ENCODE data around the gene GTPBP3. TPM values are rescaled to one million over a fixed set of nuclear protein-coding genes. Genes with fewer than 3 reads are reported as not detected.

GTPBP3 gene
- total and polyA plus RNA-seq, 2 of the 13 experiments (the other 11 are each of a cell fraction or from before 2014, with no cell fraction given): 17.5 to 30.0 TPM

- TF ChIP-seq MAF1 (CRISPR knock-in tag; IDR thresholded peaks at IDR 0.05; ENCODE audit: borderline replicate concordance) (0 out of 2 replicates have a peak, but pooled peaks have one; percentile 34), ZBTB14 (CRISPR knock-in tag; IDR thresholded peaks at IDR 0.05) (no peak), EHMT2 (IDR thresholded peaks at IDR 0.05; ENCODE audit: borderline replicate concordance, low read depth, low read length) (no peak), CBX5 (CRISPR knock-in tag; IDR thresholded peaks at IDR 0.05; ENCODE audit: borderline replicate concordance) (peak; percentile 70; the same call in 1 of the 2 replicates), CHD2 (IDR thresholded peaks at IDR 0.05; ENCODE audit: low read depth, low read length) (peak; percentile 64), FOSL1 (CRISPR knock-in tag; IDR thresholded peaks at IDR 0.05; ENCODE audit: borderline replicate concordance) (no peak), HCFC1 (IDR thresholded peaks at IDR 0.05; ENCODE audit: low read depth, low read length) (peak; percentile 66; the same call in 1 of the 2 replicates), KLF16 (CRISPR knock-in tag; IDR thresholded peaks at IDR 0.05) (peak in 1 of 2 experiments; percentile 68; a peak in 1 of 4 replicates), HOXA9 (CRISPR knock-in tag; IDR thresholded peaks at IDR 0.05; ENCODE audit: borderline replicate concordance) (no peak), SRY (CRISPR knock-in tag; IDR thresholded peaks at IDR 0.05) (0 out of 2 replicates have a peak, but pooled peaks have one; percentile 9), HNRNPK (IDR thresholded peaks at IDR 0.05; ENCODE audit: low read depth, low read length, poor library complexity, severe bottlenecking) (peak; percentile 97), BCLAF1 (IDR thresholded peaks at IDR 0.05) (no peak), IRX3 (CRISPR knock-in tag; IDR thresholded peaks at IDR 0.05; ENCODE audit: borderline replicate concordance, low read depth) (no peak), NR2F1 (CRISPR knock-in tag; IDR thresholded peaks at IDR 0.05) (no peak), ATF7-NPFF (CRISPR knock-in tag; IDR thresholded peaks at IDR 0.05; ENCODE audit: low read depth) (peak; percentile 33; the same call in 1 of the 2 replicates), NFE2 (CRISPR knock-in tag; IDR thresholded peaks at IDR 0.05) (no peak), GFI1 (CRISPR knock-in tag; IDR thresholded peaks at IDR 0.05; ENCODE audit: borderline replicate concordance) (0 out of 2 replicates have a peak, but pooled peaks have one; percentile 9), ZNF430 (CRISPR knock-in tag; IDR thresholded peaks at IDR 0.05) (no peak; the same call in 1 of the 2 replicates), TBX3 (IDR thresholded peaks at IDR 0.05; ENCODE audit: borderline replicate concordance) (0 out of 2 replicates have a peak, but pooled peaks have one; percentile 33), ZNF329 (CRISPR knock-in tag; IDR thresholded peaks at IDR 0.05; ENCODE audit: low read depth) (0 out of 2 replicates have a peak, but pooled peaks have one; percentile 17), KLF13 (CRISPR knock-in tag; IDR thresholded peaks at IDR 0.05) (0 out of 2 replicates have a peak, but pooled peaks have one; percentile 50), THYN1 (CRISPR knock-in tag; IDR thresholded peaks at IDR 0.05; ENCODE audit: borderline replicate concordance, low read depth) (no peak), MXD4 (CRISPR knock-in tag; IDR thresholded peaks at IDR 0.05) (0 out of 2 replicates have a peak, but pooled peaks have one; percentile 58)
Measured at GRCh38 chr19:17305517-17306284, 31.7 kb upstream of the GTPBP3 start, which contains the start of gene MRPL34 (continued).
